Caco-2 (cell line): ENCODE results near the gene HIGD2A. TPM values are rescaled to one million over a fixed set of nuclear protein-coding genes. Genes with fewer than 3 reads are reported as not detected.
A peak's percentile ranks its signal among the peaks of the same experiment; 100 is the strongest.

ENCODE experiments used
- BruUV-seq: library from RNA; stranded (reverse); fragments of 400-500 nt; replicated peaks from 2 replicates; lab custom pipeline; 2021; lab: Mats Ljungman, UMichigan
- CTCF ChIA-PET: fragments of 300-600 bp; sonication (Branson Sonifier 250); formaldehyde crosslinking; loops from one replicate; lab custom pipeline; 2022; ENCODE audit warnings: antibody characterized with exemption; lab: Charles Lee
- POLR2A ChIA-PET: fragments of 300-600 bp; sonication (Branson Sonifier 250); formaldehyde crosslinking; loops from one replicate; lab custom pipeline; 2022; ENCODE audit warnings: antibody characterized with exemption; lab: Charles Lee
- DNase-seq, 2 experiments: peaks; one replicate each; pipeline versions ENCODE4 v3.0.0 to v3.0.0-alpha.2; 2020 to 2022
- H3K27me3 ChIP-seq: replicated peaks from 2 replicates; pipeline ENCODE4 v1.6.0; 2011; ENCODE audit warnings: low read length; ENCODE audit not compliant: control insufficient read depth, insufficient read depth
- H3K36me3 ChIP-seq: 2 replicates; pipeline ENCODE4 v1.5.1; 2011; ENCODE audit warnings: low read length; ENCODE audit not compliant: control insufficient read depth, insufficient read depth
- H3K4me1 ChIP-seq: fragments of 250-450 bp; sonication (Bioruptor Pico); 2 replicates; pipeline ENCODE4 v1.5.1; 2020; ENCODE audit warnings: mild to moderate bottlenecking
- H3K4me3 ChIP-seq: 2 replicates; pipeline ENCODE4 v1.5.1; 2011; ENCODE audit warnings: low read depth, mild to moderate bottlenecking, control low read depth, low read length
- H3K9me3 ChIP-seq: fragments of 250-450 bp; sonication (Bioruptor Pico); 2 replicates; pipeline ENCODE4 v1.5.1; 2020; ENCODE audit warnings: mild to moderate bottlenecking, moderate library complexity
- H3K27ac Mint-ChIP-seq: one replicate; pipeline ENCODE4 v1.8.0; 2022; ENCODE audit warnings: mixed read lengths; ENCODE audit not compliant: unreplicated experiment
- H3K27me3 Mint-ChIP-seq: one replicate; pipeline ENCODE4 v1.8.0; 2022; ENCODE audit warnings: mixed read lengths; ENCODE audit not compliant: insufficient read depth, unreplicated experiment
- H3K36me3 Mint-ChIP-seq: one replicate; pipeline ENCODE4 v1.8.0; 2022; ENCODE audit warnings: mild to moderate bottlenecking, mixed read lengths; ENCODE audit not compliant: insufficient read depth, unreplicated experiment
- H3K4me1 Mint-ChIP-seq: one replicate; pipeline ENCODE4 v1.8.0; 2022; ENCODE audit warnings: low read depth, mixed read lengths; ENCODE audit not compliant: unreplicated experiment
- H3K4me3 Mint-ChIP-seq: one replicate; pipeline ENCODE4 v1.8.0; 2022; ENCODE audit warnings: mild to moderate bottlenecking, moderate library complexity, mixed read lengths; ENCODE audit not compliant: unreplicated experiment
- H3K9me3 Mint-ChIP-seq: one replicate; pipeline ENCODE4 v1.8.0; 2022; ENCODE audit warnings: mixed read lengths; ENCODE audit not compliant: unreplicated experiment
- CTCF ChIP-seq, 2 experiments: fragments of 200-600 bp in 1 of 2; IDR thresholded peaks; 1 replicate in 1 of 2; 2 replicates in 1 of 2; pipeline versions ENCODE4 v1.5.1 to v1.8.0; 2011 to 2022; ENCODE audit warnings: antibody characterized with exemption in 1 of 2, control low read depth in 1 of 2, inconsistent platforms in 1 of 2, low read depth in 1 of 2, low read length in 1 of 2, mild to moderate bottlenecking in 1 of 2, moderate library complexity in 1 of 2; ENCODE audit not compliant: insufficient read depth in 1 of 2, severe bottlenecking in 1 of 2, unreplicated experiment in 1 of 2
- intact Hi-C: fragments of 100-400 bp; cut with micrococcal nuclease; formaldehyde crosslinking; loops from one replicate; pipeline ENCODE4 v1.10.0; 2022; ENCODE audit not compliant: unreplicated experiment
- total RNA-seq: library from RNA; stranded (reverse); gene quantifications from 2 replicates; pipeline ENCODE4 v1.2.3, GENCODE V29; 2022

Gene HIGD2A
- total RNA-seq, 1 experiment from 2014 or later, result 110 TPM

DNA sequence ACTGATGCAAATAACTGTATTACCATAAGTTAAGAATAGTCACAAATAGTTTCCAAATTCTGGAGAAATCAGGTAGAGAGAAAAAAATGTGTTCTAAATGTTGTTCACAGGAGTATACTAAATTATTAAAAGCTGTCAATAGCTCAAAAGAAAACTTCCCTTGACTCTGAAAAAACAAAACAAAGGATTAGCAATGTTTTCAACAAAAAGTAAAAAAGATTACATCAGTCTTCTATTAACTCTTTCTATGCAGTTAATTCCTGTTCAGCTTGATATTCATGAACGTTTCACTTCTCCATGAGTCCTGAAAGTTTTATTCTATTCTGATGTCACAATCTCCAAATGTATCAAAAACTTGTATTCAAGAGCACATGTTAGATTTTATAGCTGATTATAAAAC lies 37.2 kb downstream of the HIGD2A start:
- POLR2A ChIA-PET, result interaction anchor here (0.7 kb wide), 1 partner anchor 94 kb away, joined by 5 read pairs; no protein-coding TSS in a partner anchor
- TF ChIP-seq CTCF (IDR thresholded peaks at IDR 0.05; ENCODE audit: insufficient read depth in 1 of 2, low read depth in 1 of 2, low read length in 1 of 2, severe bottlenecking in 1 of 2, unreplicated experiment in 1 of 2), result no peak
- no peak for DNase-seq
- intact Hi-C loops, result no loop called here
- Mint-ChIP-seq H3K36me3 (peaks cover 6% of the 10 kb centered on the region), H3K9me3 (peaks cover 10% of the 10 kb centered on the region), H3K27ac (peak overlapping the region; percentile 76), H3K4me1 (peaks cover 7% of the 10 kb centered on the region), H3K4me3 (no peak overlapping the region), H3K27me3 (no peaks in the 10 kb centered on the region)
- Histone ChIP-seq H3K36me3 (no peaks in the 10 kb centered on the region), H3K9me3 (no peaks in the 10 kb centered on the region), H3K27me3 (no peaks in the 10 kb centered on the region), H3K4me3 (no peak overlapping the region), H3K4me1 (peaks cover 21% of the 10 kb centered on the region)
- no TSS peak for BruUV-seq
- CTCF ChIA-PET, result interaction anchor here (2.0 kb wide), 1 partner anchor 22 kb away, joined by 7 read pairs; the partner anchor contains the start of gene FAF2

GRCh38 chr5:176426876-176427275 lies 38.3 kb downstream of the HIGD2A start:
- Histone ChIP-seq H3K9me3 (no peaks in the 10 kb centered on the region), H3K27me3 (no peaks in the 10 kb centered on the region), H3K4me3 (no peak overlapping the region), H3K36me3 (no peaks in the 10 kb centered on the region), H3K4me1 (peaks cover 21% of the 10 kb centered on the region)
- Mint-ChIP-seq H3K9me3 (peaks cover 1% of the 10 kb centered on the region), H3K36me3 (peaks cover under 1% of the 10 kb centered on the region), H3K4me1 (peaks cover 7% of the 10 kb centered on the region), H3K4me3 (no peak overlapping the region), H3K27ac (no peak overlapping the region), H3K27me3 (no peaks in the 10 kb centered on the region)
- intact Hi-C loops, result no loop called here
- no peak for TF ChIP-seq CTCF (IDR thresholded peaks at IDR 0.05; ENCODE audit: insufficient read depth in 1 of 2, low read depth in 1 of 2, low read length in 1 of 2, severe bottlenecking in 1 of 2, unreplicated experiment in 1 of 2)
- no peak for DNase-seq
- ChIA-PET CTCF (interaction anchor here (2.0 kb wide), 1 partner anchor 21 kb away, joined by 7 read pairs; the partner anchor contains the start of gene FAF2), POLR2A (interaction anchor here (1.1 kb wide), 1 partner anchor 21 kb away, joined by 5 read pairs; the partner anchor contains the start of gene FAF2)
- BruUV-seq, result no TSS peak

- CTCF ChIA-PET, result no interaction called here
- Histone ChIP-seq H3K27me3 (no peaks in the 10 kb centered on the region), H3K4me3 (no peak overlapping the region), H3K9me3 (no peaks in the 10 kb centered on the region), H3K4me1 (peaks cover 21% of the 10 kb centered on the region), H3K36me3 (no peaks in the 10 kb centered on the region)
- no peak for DNase-seq
- Mint-ChIP-seq H3K36me3 (peaks cover 8% of the 10 kb centered on the region), H3K9me3 (peaks cover 9% of the 10 kb centered on the region), H3K4me3 (no peak overlapping the region), H3K27me3 (no peaks in the 10 kb centered on the region), H3K4me1 (peaks cover 7% of the 10 kb centered on the region), H3K27ac (no peak overlapping the region)
- BruUV-seq, result no TSS peak
- TF ChIP-seq CTCF (IDR thresholded peaks at IDR 0.05; ENCODE audit: insufficient read depth in 1 of 2, low read depth in 1 of 2, low read length in 1 of 2, severe bottlenecking in 1 of 2, unreplicated experiment in 1 of 2), result no peak
- POLR2A ChIA-PET, result no interaction called here
- intact Hi-C loops, result no loop called here
Measured at GRCh38 chr5:176427971-176428370, 39.4 kb downstream of the HIGD2A start.
